ENCODE data around the gene LRRC66. TPM values are rescaled to one million over a fixed set of nuclear protein-coding genes. Genes with fewer than 3 reads are reported as not detected.

The LRRC66 gene
- polyA plus RNA-seq (ENCODE audit: insufficient read length in 3 of 3): 1 to 10 TPM in 1 of 3 donors, under 1 TPM in 2; 0.75 to 1.3 (median 0.76) TPM
- long read RNA-seq, donor 1: 0 reads
- long read RNA-seq, donor 2: 0 reads
- long read RNA-seq, donor 3: 0 reads
- long read RNA-seq, donor 4: 0 reads
- long read RNA-seq, donor 5: 0 reads
- long read RNA-seq, donor 6: 0 reads
- long read RNA-seq, donor 7: 0 reads
- long read RNA-seq, donor 8: 0 reads
- long read RNA-seq, donor 9: 0 reads
- long read RNA-seq, donor 10: 0 reads
- long read RNA-seq, donor 11: 0 reads
- long read RNA-seq, donor 12: 0 reads
- long read RNA-seq, donor 13: 0 reads
- long read RNA-seq, donor 14: 0 reads
- long read RNA-seq, donor 15: 0 reads
- long read RNA-seq, donor 16: 0 reads

GRCh38 chr4:52019936-52020657 is at the start of gene LRRC66:
Gene LRRC66 (minus strand): TSS chr4:52020363. CDS start chr4:52017613, 2,750 bp downstream.
- DNase-seq (ENCODE audit: extremely low read depth in 1 of 11, low read depth in 9 of 11, low spot score in 4 of 11): no peak

- DNase-seq (ENCODE audit: extremely low read depth in 1 of 11, low read depth in 9 of 11, low spot score in 4 of 11): no peak
Measured at GRCh38 chr4:52069571-52069970, 49.4 kb upstream of the LRRC66 start.

GRCh38 chr4:52059372-52059771 is 39.2 kb upstream of the LRRC66 start:
- DNase-seq (ENCODE audit: extremely low read depth in 1 of 11, low read depth in 9 of 11, low spot score in 4 of 11): no peak

GRCh38 chr4:52058275-52058674 is 38.1 kb upstream of the LRRC66 start:
- DNase-seq (ENCODE audit: extremely low read depth in 1 of 11, low read depth in 9 of 11, low spot score in 4 of 11): no peak

- DNase-seq (ENCODE audit: extremely low read depth in 1 of 11, low read depth in 9 of 11, low spot score in 4 of 11): no peak
Measured at GRCh38 chr4:52057196-52057595, 37.0 kb upstream of the LRRC66 start.

GRCh38 chr4:52054254-52054653 is 34.1 kb upstream of the LRRC66 start:
- DNase-seq (ENCODE audit: extremely low read depth in 1 of 11, low read depth in 9 of 11, low spot score in 4 of 11): no peak

GRCh38 chr4:52052475-52052780 is 32.3 kb upstream of the LRRC66 start:
- DNase-seq (ENCODE audit: extremely low read depth in 1 of 11, low read depth in 9 of 11, low spot score in 4 of 11): no peak

- DNase-seq (ENCODE audit: extremely low read depth in 1 of 11, low read depth in 9 of 11, low spot score in 4 of 11): peak in 5 of 11 donors; percentile 46 to 51 (median 49)
Measured at GRCh38 chr4:52051615-52052474, 31.7 kb upstream of the LRRC66 start.

- DNase-seq (ENCODE audit: extremely low read depth in 1 of 11, low read depth in 9 of 11, low spot score in 4 of 11): peak in 1 of 11 donors; percentile 24
Measured at GRCh38 chr4:52051213-52051614, 31.1 kb upstream of the LRRC66 start, which contains the start of gene SPATA18. Gene SPATA18 (plus strand): TSS chr4:52051304. CDS start chr4:52051705, 401 bp downstream.

- DNase-seq (ENCODE audit: extremely low read depth in 1 of 11, low read depth in 9 of 11, low spot score in 4 of 11): no peak
Measured at GRCh38 chr4:52049266-52049665, 29.1 kb upstream of the LRRC66 start.

- no peak for DNase-seq (ENCODE audit: extremely low read depth in 1 of 11, low read depth in 9 of 11, low spot score in 4 of 11)
Measured at GRCh38 chr4:52045028-52045427, 24.9 kb upstream of the LRRC66 start.

- DNase-seq (ENCODE audit: extremely low read depth in 1 of 11, low read depth in 9 of 11, low spot score in 4 of 11): peak in 6 of 11 donors; percentile 35 to 55 (median 48)
Measured at GRCh38 chr4:52038103-52038912, 18.1 kb upstream of the LRRC66 start, which contains the start of gene SGCB. Gene SGCB (minus strand): TSS chr4:52038299. CDS start chr4:52038259, 40 bp downstream.

GRCh38 chr4:52037689-52038102 is 17.5 kb upstream of the LRRC66 start:
- peak in 3 of 11 donors; percentile 21 to 40 (median 36) for DNase-seq (ENCODE audit: extremely low read depth in 1 of 11, low read depth in 9 of 11, low spot score in 4 of 11)

GRCh38 chr4:52036886-52037530 is 16.8 kb upstream of the LRRC66 start:
- no peak for DNase-seq (ENCODE audit: extremely low read depth in 1 of 11, low read depth in 9 of 11, low spot score in 4 of 11)

GRCh38 chr4:52035190-52035589 is 15.0 kb upstream of the LRRC66 start:
- DNase-seq (ENCODE audit: extremely low read depth in 1 of 11, low read depth in 9 of 11, low spot score in 4 of 11): no peak

GRCh38 chr4:52032005-52032404 is 11.8 kb upstream of the LRRC66 start:
- DNase-seq (ENCODE audit: extremely low read depth in 1 of 11, low read depth in 9 of 11, low spot score in 4 of 11): no peak

GRCh38 chr4:52028970-52029369 is 8.8 kb upstream of the LRRC66 start:
- DNase-seq (ENCODE audit: extremely low read depth in 1 of 11, low read depth in 9 of 11, low spot score in 4 of 11): no peak

- DNase-seq (ENCODE audit: extremely low read depth in 1 of 11, low read depth in 9 of 11, low spot score in 4 of 11): no peak
Measured at GRCh38 chr4:52017814-52018213, 2.3 kb downstream of the LRRC66 start.
